ENCODE data around the gene DACT1.

GRCh38 chr14:58593977-58594376, 43.8 kb upstream of the DACT1 start:
- no peak for TF ChIP-seq CTCF (IDR thresholded peaks at IDR 0.05)
- no peak for TF ChIP-seq EP300 (IDR thresholded peaks at IDR 0.05; ENCODE audit: low read depth)

All from transverse colon (tissue), 3 donors.